ENCODE data around the gene MMP10.

The MMP10 gene

GRCh38 chr11:102783016-102783415 lies 2.6 kb upstream of the MMP10 start:
- ChIA-PET CTCF (no interaction called here), POLR2A (no interaction called here)
- TF ChIP-seq L3MBTL2 (conservative IDR thresholded peaks at IDR 0.05): no peak
- TF ChIP-seq CTBP1 (IDR thresholded peaks at IDR 0.05; ENCODE audit: borderline replicate concordance): no peak
- no peak for TF ChIP-seq FOXA1 (IDR thresholded peaks at IDR 0.05)
- TF ChIP-seq ELF4 (IDR thresholded peaks at IDR 0.05): no peak
- no peak for TF ChIP-seq ARNT (IDR thresholded peaks at IDR 0.05)
- TF ChIP-seq LEF1 (IDR thresholded peaks at IDR 0.05; ENCODE audit: borderline replicate concordance): no peak
- no peak for TF ChIP-seq HDGF (IDR thresholded peaks at IDR 0.05; ENCODE audit: borderline replicate concordance)
- TF ChIP-seq PKNOX1 (IDR thresholded peaks at IDR 0.05): no peak
- no peak for TF ChIP-seq SP1 (IDR thresholded peaks at IDR 0.05)
- no peak for TF ChIP-seq FOXK2 (IDR thresholded peaks at IDR 0.05)
- no peak for TF ChIP-seq BHLHE40 (IDR thresholded peaks at IDR 0.05; ENCODE audit: borderline replicate concordance)
- TF ChIP-seq ZNF384 (IDR thresholded peaks at IDR 0.05): no peak
- DNase-seq (ENCODE audit: extremely low spot score): no peak

DNA sequence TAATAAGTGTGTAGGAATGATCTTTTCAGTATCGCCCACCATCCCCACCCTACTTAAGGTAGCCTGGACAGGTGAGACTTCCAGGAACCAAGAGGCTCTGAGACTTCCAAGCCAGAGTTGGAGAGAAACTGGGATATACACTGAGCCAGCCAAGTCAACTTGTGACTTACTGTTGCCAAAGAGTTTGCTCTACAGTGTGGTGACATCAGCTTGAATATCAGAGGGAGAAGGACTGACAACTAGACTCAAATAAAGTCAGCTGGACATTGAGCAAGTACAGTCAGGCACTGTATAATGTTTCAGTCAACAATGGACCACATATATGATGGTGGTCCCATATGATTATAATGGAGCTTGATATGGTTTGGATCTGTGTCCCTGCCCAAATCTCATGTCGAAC lies 1.2 kb upstream of the MMP10 start:
- CTCF ChIA-PET: no interaction called here
- no peak for DNase-seq (ENCODE audit: extremely low spot score)
- no peak for TF ChIP-seq ARNT (IDR thresholded peaks at IDR 0.05)
- TF ChIP-seq PKNOX1 (IDR thresholded peaks at IDR 0.05): no peak
- TF ChIP-seq BHLHE40 (IDR thresholded peaks at IDR 0.05; ENCODE audit: borderline replicate concordance): no peak
- TF ChIP-seq NFRKB (IDR thresholded peaks at IDR 0.05): no peak
- POLR2A ChIA-PET: no interaction called here

DNA sequence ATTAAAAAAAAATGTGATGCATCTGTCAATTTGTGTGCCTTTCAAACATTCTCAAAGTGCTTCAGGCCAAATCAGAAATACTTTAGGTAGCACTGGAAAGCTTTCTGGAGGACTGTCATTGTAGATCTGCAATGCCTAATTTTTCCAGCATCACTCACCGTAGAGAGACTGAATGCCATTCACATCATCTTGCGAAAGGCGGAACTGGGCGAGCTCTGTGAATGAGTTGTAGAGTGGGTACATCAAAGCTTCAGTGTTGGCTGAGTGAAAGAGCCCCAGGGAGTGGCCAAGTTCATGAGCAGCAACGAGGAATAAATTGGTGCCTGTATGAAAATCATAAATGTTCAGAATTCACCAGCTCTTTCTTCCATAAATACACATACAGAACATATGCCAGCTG lies 4.0 kb downstream of the MMP10 start:
- ChIA-PET CTCF (no interaction called here), POLR2A (no interaction called here)
- no peak for DNase-seq (ENCODE audit: extremely low spot score)
- TF ChIP-seq CTBP1 (IDR thresholded peaks at IDR 0.05; ENCODE audit: borderline replicate concordance): no peak

DNA sequence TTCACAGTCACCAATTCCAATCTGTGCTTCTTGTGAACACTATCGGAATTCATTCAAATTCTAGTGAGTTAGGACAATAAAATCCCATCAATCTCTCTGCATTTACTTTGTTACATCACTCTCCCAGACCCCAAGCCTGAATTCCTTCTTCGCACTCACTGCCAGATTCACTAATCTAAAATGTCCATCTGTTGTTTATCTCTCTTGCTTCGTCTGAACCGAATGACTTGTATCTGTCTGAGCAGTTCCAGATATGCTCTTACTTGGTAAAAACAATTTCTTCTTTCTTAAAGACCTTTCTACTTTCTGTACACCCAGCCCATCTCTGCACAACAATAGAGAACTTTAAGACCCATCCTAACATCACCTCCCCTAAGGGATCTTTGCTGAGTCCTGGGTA lies 7.0 kb downstream of the MMP10 start:
- POLR2A ChIA-PET: no interaction called here

GRCh38 chr11:102771351-102771750 lies 9.1 kb downstream of the MMP10 start:
- TF ChIP-seq TARDBP (IDR thresholded peaks at IDR 0.05) (no peak), ARNT (IDR thresholded peaks at IDR 0.05) (no peak), ELF4 (IDR thresholded peaks at IDR 0.05) (no peak)
- POLR2A ChIA-PET: no interaction called here

More for the DNA sequence above, 7.0 kb downstream of the MMP10 start:
- CTCF ChIA-PET: no interaction called here
- no peak for DNase-seq (ENCODE audit: extremely low spot score)
- TF ChIP-seq PKNOX1 (IDR thresholded peaks at IDR 0.05) (no peak), TARDBP (IDR thresholded peaks at IDR 0.05) (no peak), FOXM1 (IDR thresholded peaks at IDR 0.05; ENCODE audit: borderline replicate concordance) (no peak), SUZ12 (IDR thresholded peaks at IDR 0.05) (no peak), FOXA1 (IDR thresholded peaks at IDR 0.05) (no peak), ARNT (IDR thresholded peaks at IDR 0.05) (no peak), FOXK2 (IDR thresholded peaks at IDR 0.05) (no peak), CTBP1 (IDR thresholded peaks at IDR 0.05; ENCODE audit: borderline replicate concordance) (no peak), L3MBTL2 (conservative IDR thresholded peaks at IDR 0.05) (no peak), ZNF384 (IDR thresholded peaks at IDR 0.05) (no peak), ELF4 (IDR thresholded peaks at IDR 0.05) (no peak), SP1 (IDR thresholded peaks at IDR 0.05) (no peak), LEF1 (IDR thresholded peaks at IDR 0.05; ENCODE audit: borderline replicate concordance) (no peak)

GRCh38 chr11:102770191-102770590 lies 10.2 kb downstream of the MMP10 start:
- ChIA-PET CTCF (no interaction called here), POLR2A (no interaction called here)
- no peak for TF ChIP-seq SUZ12 (IDR thresholded peaks at IDR 0.05)
- DNase-seq (ENCODE audit: extremely low spot score): no peak

More at GRCh38 chr11:102771351-102771750, 9.1 kb downstream of the MMP10 start:
- CTCF ChIA-PET: no interaction called here
- no peak for DNase-seq (ENCODE audit: extremely low spot score)

- TF ChIP-seq SUZ12 (IDR thresholded peaks at IDR 0.05) (no peak), FOXK2 (IDR thresholded peaks at IDR 0.05) (no peak)
- ChIA-PET POLR2A (no interaction called here), CTCF (no interaction called here)
- no peak for DNase-seq (ENCODE audit: extremely low spot score)
Measured at GRCh38 chr11:102767800-102768199, 12.6 kb downstream of the MMP10 start.

GRCh38 chr11:102763440-102763839 lies 17.0 kb downstream of the MMP10 start:
- POLR2A ChIA-PET: no interaction called here
- CTCF ChIA-PET: no interaction called here

More at GRCh38 chr11:102763440-102763839, 17.0 kb downstream of the MMP10 start:
- no peak for DNase-seq (ENCODE audit: extremely low spot score)
- no peak for TF ChIP-seq HDGF (IDR thresholded peaks at IDR 0.05; ENCODE audit: borderline replicate concordance)
- TF ChIP-seq CTBP1 (IDR thresholded peaks at IDR 0.05; ENCODE audit: borderline replicate concordance): no peak

Data from HEK293T (cell line).